Retinal pigment epithelial cell (primary cell): ENCODE measurements around the gene CD52.
A peak's percentile ranks its signal among the peaks of the same experiment; 100 is the strongest.

ENCODE experiments used
- DNase-seq: peaks from one replicate; pipeline ENCODE4 v3.0.0-alpha.2; 2010; ENCODE audit warnings: low read depth
- H3K4me3 ChIP-seq: 2 replicates; pipeline ENCODE4 v1.5.1; 2011; ENCODE audit warnings: mild to moderate bottlenecking, low read length, control low read depth, moderate library complexity
- CTCF ChIP-seq: conservative IDR thresholded peaks from 2 replicates; pipeline ENCODE4 v1.5.1; 2011; ENCODE audit warnings: low read depth, low read length, control low read depth, inconsistent platforms

Gene CD52, protein sequence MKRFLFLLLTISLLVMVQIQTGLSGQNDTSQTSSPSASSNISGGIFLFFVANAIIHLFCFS

DNA sequence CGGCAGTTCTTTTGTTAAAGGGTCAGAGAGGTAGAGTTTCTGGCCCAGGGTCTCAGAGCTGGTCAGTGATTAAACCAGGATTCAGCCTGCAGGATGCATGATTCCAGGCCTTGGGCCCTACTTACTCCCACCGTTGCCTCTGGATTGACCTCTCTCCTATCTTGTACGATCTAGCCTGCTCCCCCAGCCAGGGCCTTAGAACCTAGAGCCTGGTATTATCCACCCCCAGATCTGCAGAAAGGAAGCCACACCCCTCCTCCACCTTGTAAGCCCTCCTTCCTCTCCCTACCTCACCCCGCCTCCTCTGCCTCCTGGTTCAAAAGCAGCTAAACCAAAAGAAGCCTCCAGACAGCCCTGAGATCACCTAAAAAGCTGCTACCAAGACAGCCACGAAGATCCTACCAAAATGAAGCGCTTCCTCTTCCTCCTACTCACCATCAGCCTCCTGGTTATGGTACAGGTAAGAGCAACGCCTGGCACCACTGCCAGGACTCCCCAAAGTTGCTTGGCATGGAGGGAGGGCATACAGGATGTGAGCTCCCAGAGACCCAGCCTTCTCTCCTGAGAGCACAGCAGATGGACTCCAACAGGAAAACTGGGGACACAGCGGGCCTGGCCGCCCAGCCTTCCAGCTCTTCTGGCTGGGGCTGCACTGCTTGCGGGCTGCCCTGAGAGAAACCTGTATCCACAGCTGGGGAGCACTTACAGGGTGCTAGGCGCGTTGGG, at the start of gene CD52:
CD52 (plus strand) TSS at position 347 of the 726 bp plus-strand sequence; CDS start at position 407, 60 bp downstream.
- no peak for TF ChIP-seq CTCF
- no peak for DNase-seq
- H3K4me3 ChIP-seq = no peak within 1 kb of the TSS

DNA sequence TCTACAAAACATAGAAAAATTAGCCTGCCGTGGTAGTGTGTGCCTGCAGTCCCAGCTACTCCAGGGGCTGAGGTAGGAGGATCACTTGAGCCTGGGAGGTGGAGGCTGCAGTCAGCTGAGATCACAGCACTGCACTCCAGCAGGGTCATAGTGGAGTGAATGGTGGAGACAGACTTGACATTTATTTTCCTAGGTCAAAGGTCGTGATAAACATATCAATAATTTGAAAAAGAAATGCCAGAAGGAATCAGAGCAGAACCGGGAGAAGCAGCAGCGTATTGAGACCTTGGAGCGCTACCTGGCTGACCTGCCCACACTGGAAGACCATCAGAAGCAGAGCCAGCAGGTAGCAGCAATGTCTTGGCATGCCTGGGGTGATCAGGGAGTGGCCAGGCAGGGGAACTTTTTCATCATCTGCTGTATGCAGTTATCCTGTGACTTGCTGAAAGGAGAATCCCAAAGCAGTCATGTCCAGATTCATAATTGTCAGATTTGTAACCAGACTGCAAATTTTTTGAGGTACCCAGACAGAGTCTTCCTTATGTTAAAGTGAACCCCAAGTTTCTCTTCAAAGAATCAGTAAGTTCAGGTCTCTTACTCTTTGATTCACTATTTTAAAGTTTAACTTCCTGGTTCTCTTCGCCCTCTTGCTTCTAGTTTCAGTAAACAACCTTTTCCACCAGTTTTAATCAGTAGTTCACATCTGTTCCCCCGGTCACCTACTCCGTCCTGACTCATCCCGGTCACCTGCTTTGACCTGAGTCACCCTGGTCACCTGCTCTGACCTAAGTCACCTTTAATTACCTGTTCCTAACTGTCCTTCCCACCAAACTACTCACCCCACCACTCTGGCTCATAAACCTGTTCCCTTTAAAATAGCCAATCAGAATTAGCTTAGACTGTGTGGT, 49.2 kb upstream of the CD52 start:
- no peak overlapping the region for H3K4me3 ChIP-seq
- TF ChIP-seq CTCF = no peak
- DNase-seq = no peak

GRCh38 chr1:26269198-26269550, 48.6 kb upstream of the CD52 start:
- no peak for DNase-seq
- TF ChIP-seq CTCF = no peak
- H3K4me3 ChIP-seq = no peak overlapping the region

- DNase-seq = no peak
- no peak for TF ChIP-seq CTCF
- H3K4me3 ChIP-seq = no peak overlapping the region
Observed at GRCh38 chr1:26274801-26275425, 42.8 kb upstream of the CD52 start.

GRCh38 chr1:26275580-26276431, 42.0 kb upstream of the CD52 start:
- no peak for DNase-seq
- peak; percentile 82 for TF ChIP-seq CTCF
- H3K4me3 ChIP-seq = no peak overlapping the region

GRCh38 chr1:26276432-26276838, 41.3 kb upstream of the CD52 start:
- DNase-seq = no peak

More at GRCh38 chr1:26276432-26276838, 41.3 kb upstream of the CD52 start:
- no peak overlapping the region for H3K4me3 ChIP-seq
- no peak for TF ChIP-seq CTCF
